Measurements from ENCODE around the gene CCNE1. TPM values are rescaled to one million over a fixed set of nuclear protein-coding genes. Genes with fewer than 3 reads are reported as not detected.

The CCNE1 gene
- total RNA-seq, 1 experiment from 2014 or later: 3.0 TPM

GRCh38 chr19:29840066-29840950 lies 28.5 kb downstream of the CCNE1 start:
- POLR2A ChIA-PET: no interaction called here
- Mint-ChIP-seq H3K27ac (ENCODE audit: low read depth, unreplicated experiment) (no peak overlapping the region), H3K36me3 (ENCODE audit: insufficient read depth, unreplicated experiment) (no peaks in the 10 kb centered on the region), H3K27me3 (ENCODE audit: insufficient read depth, unreplicated experiment) (no peaks in the 10 kb centered on the region), H3K4me3 (ENCODE audit: unreplicated experiment) (no peak overlapping the region), H3K9me3 (ENCODE audit: unreplicated experiment) (no peaks in the 10 kb centered on the region), H3K4me1 (ENCODE audit: insufficient read depth, unreplicated experiment) (no peaks in the 10 kb centered on the region)
- no peak for TF ChIP-seq CTCF (IDR thresholded peaks at IDR 0.05; ENCODE audit: unreplicated experiment)
- intact Hi-C loops (cut with micrococcal nuclease): no loop called here
- BruUV-seq (replicated peaks): no TSS peak
- DNase-seq (ENCODE audit: unreplicated experiment): no peak
- CTCF ChIA-PET: interaction anchor here (0.5 to 1.4 kb wide), 5 partner anchors 12 to 843 kb away, joined by 3 to 6 read pairs (median 4); no protein-coding TSS in a partner anchor

- Mint-ChIP-seq H3K9me3 (ENCODE audit: unreplicated experiment) (no peaks in the 10 kb centered on the region), H3K36me3 (ENCODE audit: insufficient read depth, unreplicated experiment) (no peaks in the 10 kb centered on the region), H3K27ac (ENCODE audit: low read depth, unreplicated experiment) (no peak overlapping the region), H3K4me1 (ENCODE audit: insufficient read depth, unreplicated experiment) (peaks cover 8% of the 10 kb centered on the region), H3K27me3 (ENCODE audit: insufficient read depth, unreplicated experiment) (no peaks in the 10 kb centered on the region), H3K4me3 (ENCODE audit: unreplicated experiment) (no peak overlapping the region)
- TF ChIP-seq CTCF (IDR thresholded peaks at IDR 0.05; ENCODE audit: unreplicated experiment): no peak
- DNase-seq (ENCODE audit: unreplicated experiment): no peak
- BruUV-seq (replicated peaks): no TSS peak
- intact Hi-C loops (cut with micrococcal nuclease): no loop called here
- CTCF ChIA-PET: interaction anchor here (1.4 kb wide), 1 partner anchor 13 kb away, joined by 4 read pairs; no protein-coding TSS in a partner anchor
- POLR2A ChIA-PET: no interaction called here
These were observed 29.4 kb downstream of the CCNE1 start for GRCh38 chr19:29841209-29841558.

GRCh38 chr19:29841559-29842367 lies 30.0 kb downstream of the CCNE1 start:
- Mint-ChIP-seq H3K9me3 (ENCODE audit: unreplicated experiment) (no peaks in the 10 kb centered on the region), H3K36me3 (ENCODE audit: insufficient read depth, unreplicated experiment) (no peaks in the 10 kb centered on the region), H3K27me3 (ENCODE audit: insufficient read depth, unreplicated experiment) (no peaks in the 10 kb centered on the region), H3K4me1 (ENCODE audit: insufficient read depth, unreplicated experiment) (peaks cover 9% of the 10 kb centered on the region), H3K4me3 (ENCODE audit: unreplicated experiment) (no peak overlapping the region), H3K27ac (ENCODE audit: low read depth, unreplicated experiment) (no peak overlapping the region)
- DNase-seq (ENCODE audit: unreplicated experiment): peak; percentile 71
- no peak for TF ChIP-seq CTCF (IDR thresholded peaks at IDR 0.05; ENCODE audit: unreplicated experiment)
- BruUV-seq (replicated peaks): no TSS peak
- POLR2A ChIA-PET: no interaction called here
- intact Hi-C loops (cut with micrococcal nuclease): no loop called here
- CTCF ChIA-PET: interaction anchor here (1.4 kb wide), 1 partner anchor 13 kb away, joined by 4 read pairs; no protein-coding TSS in a partner anchor
